Measurements from ENCODE around the gene KRT34.

DNA sequence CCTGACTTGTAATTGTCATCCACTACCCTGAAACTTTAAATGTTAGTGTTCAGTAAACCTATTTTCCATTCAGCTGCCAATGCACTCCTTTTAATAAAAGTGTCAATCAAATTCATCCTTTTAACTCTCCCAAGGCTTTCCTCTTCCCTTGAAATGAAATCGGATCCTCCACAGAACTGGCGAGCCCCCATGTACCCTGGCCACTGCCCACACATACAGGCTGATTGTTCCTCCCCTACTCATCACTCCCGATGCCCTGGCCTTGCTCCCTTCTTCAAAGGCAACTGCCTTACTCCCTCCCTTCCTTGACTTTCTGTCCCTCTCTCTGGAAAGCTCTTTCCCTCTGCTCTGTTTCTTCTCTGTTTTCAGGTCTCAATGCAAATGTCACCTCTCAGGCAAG is 39.1 kb downstream of the KRT34 start:
- TF ChIP-seq, protein P1, sequence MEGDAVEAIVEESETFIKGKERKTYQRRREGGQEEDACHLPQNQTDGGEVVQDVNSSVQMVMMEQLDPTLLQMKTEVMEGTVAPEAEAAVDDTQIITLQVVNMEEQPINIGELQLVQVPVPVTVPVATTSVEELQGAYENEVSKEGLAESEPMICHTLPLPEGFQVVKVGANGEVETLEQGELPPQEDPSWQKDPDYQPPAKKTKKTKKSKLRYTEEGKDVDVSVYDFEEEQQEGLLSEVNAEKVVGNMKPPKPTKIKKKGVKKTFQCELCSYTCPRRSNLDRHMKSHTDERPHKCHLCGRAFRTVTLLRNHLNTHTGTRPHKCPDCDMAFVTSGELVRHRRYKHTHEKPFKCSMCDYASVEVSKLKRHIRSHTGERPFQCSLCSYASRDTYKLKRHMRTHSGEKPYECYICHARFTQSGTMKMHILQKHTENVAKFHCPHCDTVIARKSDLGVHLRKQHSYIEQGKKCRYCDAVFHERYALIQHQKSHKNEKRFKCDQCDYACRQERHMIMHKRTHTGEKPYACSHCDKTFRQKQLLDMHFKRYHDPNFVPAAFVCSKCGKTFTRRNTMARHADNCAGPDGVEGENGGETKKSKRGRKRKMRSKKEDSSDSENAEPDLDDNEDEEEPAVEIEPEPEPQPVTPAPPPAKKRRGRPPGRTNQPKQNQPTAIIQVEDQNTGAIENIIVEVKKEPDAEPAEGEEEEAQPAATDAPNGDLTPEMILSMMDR (IDR thresholded peaks at IDR 0.05; ENCODE audit: insufficient read depth, low read depth, low read length): no peak
- no peak for TF ChIP-seq EZH2 (IDR thresholded peaks at IDR 0.05; ENCODE audit: insufficient read depth, low read length)

Data from astrocyte (in vitro differentiated cells and primary cell).